Stomach (tissue), 9 donors: ENCODE data around the gene NPHP4. TPM values are rescaled to one million over a fixed set of nuclear protein-coding genes. Genes with fewer than 3 reads are reported as not detected.
A peak's percentile ranks its signal among the peaks of the same experiment; 100 is the strongest.

Experiments
- DNase-seq, 2 donors: peaks; one replicate each; pipeline versions ENCODE4 v3.0.0 to v3.0.0-alpha.2; 2013 to 2019
- H3K27ac ChIP-seq, 5 donors: fragments of 200-600 bp in 4 of 5; sonication (generic) in 4 of 5; one replicate each; pipeline ENCODE4 v1.5.1; 2013 to 2019; ENCODE audit warnings: mild to moderate bottlenecking in 1 of 5, moderate library complexity in 1 of 5
- H3K27me3 ChIP-seq, 3 donors: fragments of 200-600 bp; sonication (generic); one replicate each; pipeline ENCODE4 v1.5.1; 2017 to 2019; ENCODE audit warnings: mixed run types in 1 of 3
- H3K36me3 ChIP-seq, 4 donors: fragments of 200-600 bp; sonication (generic); 1 replicate in 3 of 4; 2 replicates in 1 of 4; pipeline ENCODE4 v1.5.1; 2016 to 2019
- H3K4me1 ChIP-seq, 4 donors: fragments of 200-600 bp; sonication (generic); one replicate each; pipeline ENCODE4 v1.5.1; 2016 to 2019
- H3K4me3 ChIP-seq, 4 donors: fragments of 200-600 bp; sonication (generic) in 3 of 4; one replicate each; pipeline ENCODE4 v1.5.1; 2016 to 2019; ENCODE audit warnings: mild to moderate bottlenecking in 1 of 4
- H3K9me3 ChIP-seq, 4 donors: fragments of 200-600 bp; sonication (generic); one replicate each; pipeline ENCODE4 v1.5.1; 2016 to 2019
- EP300 ChIP-seq: sonication (generic); formaldehyde crosslinking; IDR thresholded peaks from one replicate; pipeline ENCODE4 v1.6.1; 2017; ENCODE audit warnings: antibody characterized with exemption
- POLR2A ChIP-seq, 4 donors: fragments of 450-650 bp; IDR thresholded peaks; one replicate each; pipeline ENCODE4 v1.6.1; 2016; ENCODE audit warnings: antibody characterized with exemption in 4 of 4, control low read depth in 2 of 4, mild to moderate bottlenecking in 1 of 4, moderate library complexity in 1 of 4
- POLR2AphosphoS5 ChIP-seq, 3 donors: sonication (generic); formaldehyde crosslinking; IDR thresholded peaks; one replicate each; pipeline ENCODE4 v1.6.1; 2016; ENCODE audit warnings: antibody characterized with exemption in 3 of 3
- WGBS, 5 donors: extraction: QIAGEN DNeasy Blood & Tissue Kit in 3 of 5; methylation state at CpG; one replicate each; pipeline versions ENCODE4 v1.1.5 to v1.1.7; 2013 to 2018; 5-methylcytosine and 5-hydroxymethylcytosine counted together
- intact Hi-C: fragments of 100-400 bp; cut with DNase I; formaldehyde crosslinking; loops from one replicate; pipeline ENCODE4 v1.15.1; 2023; ENCODE audit warnings: low total_unique reads
- polyA plus RNA-seq, 3 donors: library from polyadenylated mRNA; stranded (reverse); fragments of 200-250 nt; gene quantifications; one replicate each; pipeline ENCODE4 v1.2.3, GENCODE V29; 2013
- total RNA-seq, 5 donors: library from RNA; depleted of rRNA; stranded (reverse); fragments of >200 nt; gene quantifications; one replicate each; pipeline versions ENCODE4 v1.1.0 to v1.2.3, GENCODE V29; 2014 to 2016
- TF ChIP-seq, protein P1 (sequence below), 7 experiments: fragments of 450-650 bp in 4 of 7; fragments of 200-600 bp in 3 of 7; sonication (generic) in 3 of 7; IDR thresholded peaks; one replicate each; pipeline ENCODE4 v1.5.1; 2016 to 2019; ENCODE audit warnings: antibody characterized with exemption in 7 of 7, control low read depth in 2 of 7, mild to moderate bottlenecking in 1 of 7
- donor health status: healthy with polysubstance abuse.
- donor health status: Bipolar disorder and iron deficiency.
- donor health status: healthy.

The NPHP4 gene
- total and polyA plus RNA-seq, 8 donors, result 1.9 to 29.7 (median 7.3) TPM

DNA sequence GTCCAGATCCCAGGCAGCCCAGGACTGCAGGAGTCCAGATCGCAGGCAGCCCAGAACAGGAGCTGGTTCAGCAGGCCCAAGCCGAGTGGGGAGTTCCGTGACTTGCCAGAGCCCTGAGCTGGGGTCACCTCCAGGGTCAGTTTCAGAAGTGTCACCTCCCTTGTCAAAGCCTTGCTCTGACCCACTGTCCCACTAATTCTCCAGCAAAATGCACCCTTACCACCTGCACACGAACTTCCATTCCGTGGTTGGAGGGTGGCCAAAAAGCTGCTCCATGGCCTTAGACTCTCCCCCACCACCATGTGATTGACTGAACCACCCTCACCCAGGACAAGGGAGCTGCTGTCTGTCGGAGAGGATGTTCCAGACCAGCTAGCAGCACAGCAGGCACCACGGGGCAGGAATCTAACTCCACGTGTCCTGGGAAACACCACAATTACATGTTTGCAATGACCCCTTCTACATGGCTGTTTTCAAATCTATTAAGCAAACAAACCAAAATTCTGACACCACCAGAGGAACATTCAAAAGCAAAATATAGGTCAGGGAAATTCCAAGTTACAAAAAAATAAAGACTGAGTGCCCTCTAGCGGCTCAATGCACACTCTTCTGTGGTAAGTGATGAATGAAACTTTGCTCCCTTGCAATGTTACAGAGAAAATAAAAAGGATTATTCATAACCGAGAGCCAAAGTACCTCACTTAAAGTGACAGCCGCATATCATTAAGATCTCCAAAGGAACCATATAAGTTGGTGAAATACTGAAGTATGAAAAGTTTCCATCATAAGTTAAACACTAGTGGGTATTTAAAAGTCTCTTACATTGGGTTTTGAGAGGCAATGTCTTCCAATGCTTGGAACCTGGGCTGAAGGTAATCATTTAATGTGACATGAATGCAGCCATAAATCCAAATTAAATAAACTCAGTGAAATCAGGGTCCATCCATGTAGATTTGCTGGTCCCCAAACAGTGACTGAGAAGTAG, 76.3 kb downstream of the NPHP4 start:
- TF ChIP-seq POLR2AphosphoS5 (IDR thresholded peaks at IDR 0.05), result no peak
- TF ChIP-seq, protein P1, sequence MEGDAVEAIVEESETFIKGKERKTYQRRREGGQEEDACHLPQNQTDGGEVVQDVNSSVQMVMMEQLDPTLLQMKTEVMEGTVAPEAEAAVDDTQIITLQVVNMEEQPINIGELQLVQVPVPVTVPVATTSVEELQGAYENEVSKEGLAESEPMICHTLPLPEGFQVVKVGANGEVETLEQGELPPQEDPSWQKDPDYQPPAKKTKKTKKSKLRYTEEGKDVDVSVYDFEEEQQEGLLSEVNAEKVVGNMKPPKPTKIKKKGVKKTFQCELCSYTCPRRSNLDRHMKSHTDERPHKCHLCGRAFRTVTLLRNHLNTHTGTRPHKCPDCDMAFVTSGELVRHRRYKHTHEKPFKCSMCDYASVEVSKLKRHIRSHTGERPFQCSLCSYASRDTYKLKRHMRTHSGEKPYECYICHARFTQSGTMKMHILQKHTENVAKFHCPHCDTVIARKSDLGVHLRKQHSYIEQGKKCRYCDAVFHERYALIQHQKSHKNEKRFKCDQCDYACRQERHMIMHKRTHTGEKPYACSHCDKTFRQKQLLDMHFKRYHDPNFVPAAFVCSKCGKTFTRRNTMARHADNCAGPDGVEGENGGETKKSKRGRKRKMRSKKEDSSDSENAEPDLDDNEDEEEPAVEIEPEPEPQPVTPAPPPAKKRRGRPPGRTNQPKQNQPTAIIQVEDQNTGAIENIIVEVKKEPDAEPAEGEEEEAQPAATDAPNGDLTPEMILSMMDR (IDR thresholded peaks at IDR 0.05), result peak in 4 of 7 experiments; percentile 22 to 49 (median 45)
- WGBS, 5 donors, result 41 to 53% (median 47%) methylated on average over 11 of the region's 11 CpGs
- peak in 1 of 2 donors; percentile 71 for DNase-seq
- peaks cover 0 to 10% (median 4%) of the 10 kb centered on the region in 4 donors for H3K4me1 ChIP-seq
- intact Hi-C loops, result no loop called here
- no peaks in the 10 kb centered on the region for H3K27me3 ChIP-seq
- no peak overlapping the region for H3K4me3 ChIP-seq
- H3K27ac ChIP-seq, result no peak overlapping the region
- no peaks in the 10 kb centered on the region for H3K9me3 ChIP-seq
- H3K36me3 ChIP-seq, result peaks cover 0 to 6% (median 2%) of the 10 kb centered on the region in 4 donors

DNA sequence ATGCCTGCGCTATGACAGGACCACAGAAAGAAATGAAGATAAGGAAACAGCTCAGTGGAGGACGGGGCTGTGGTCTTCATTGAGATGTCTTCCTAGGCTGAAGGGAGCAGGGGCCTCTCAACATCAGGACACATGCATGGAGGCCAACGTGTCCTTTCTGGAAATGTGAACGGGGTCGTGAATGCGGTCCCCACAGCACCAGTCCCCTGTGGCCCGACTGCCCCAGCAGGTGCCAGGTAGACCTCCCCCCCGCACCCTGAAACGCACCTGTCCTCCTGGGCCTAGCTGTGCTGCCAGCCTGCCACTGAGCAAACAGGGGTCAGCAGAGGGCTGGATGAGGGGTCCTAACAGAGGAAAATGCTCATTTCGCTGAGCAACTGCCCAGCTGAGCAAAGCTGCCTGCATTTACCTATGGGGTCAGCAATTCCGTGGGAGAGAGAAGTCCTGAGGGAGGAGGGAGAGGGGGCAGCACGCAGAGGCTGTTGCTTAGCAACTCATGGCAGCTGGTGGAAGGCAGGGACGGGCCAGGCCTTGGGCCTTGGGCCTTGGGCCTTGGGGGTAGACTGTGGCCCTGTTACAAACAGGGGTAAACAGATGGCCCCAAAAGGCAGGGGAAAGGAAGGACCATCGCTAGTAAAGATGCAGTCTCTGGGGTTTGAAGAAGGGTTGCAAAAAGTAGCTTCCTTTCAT, 77.4 kb downstream of the NPHP4 start:
- no peak overlapping the region for H3K4me3 ChIP-seq
- TF ChIP-seq POLR2AphosphoS5 (IDR thresholded peaks at IDR 0.05), result no peak
- TF ChIP-seq, protein P1 (IDR thresholded peaks at IDR 0.05), result no peak
- TF ChIP-seq EP300, result no peak
- no peak for TF ChIP-seq POLR2A (IDR thresholded peaks at IDR 0.05)
- DNase-seq, result no peak
- H3K36me3 ChIP-seq, result peaks cover 0 to 6% (median 2%) of the 10 kb centered on the region in 4 donors
- H3K4me1 ChIP-seq, result peaks cover 0 to 10% (median 4%) of the 10 kb centered on the region in 4 donors
- 81 to 92% (median 86%) methylated on average over 11 to 14 of the region's 14 CpGs for WGBS, 5 donors
- H3K27ac ChIP-seq, result no peak overlapping the region
- H3K27me3 ChIP-seq, result no peaks in the 10 kb centered on the region
- H3K9me3 ChIP-seq, result no peaks in the 10 kb centered on the region
- intact Hi-C loops, result no loop called here

DNA sequence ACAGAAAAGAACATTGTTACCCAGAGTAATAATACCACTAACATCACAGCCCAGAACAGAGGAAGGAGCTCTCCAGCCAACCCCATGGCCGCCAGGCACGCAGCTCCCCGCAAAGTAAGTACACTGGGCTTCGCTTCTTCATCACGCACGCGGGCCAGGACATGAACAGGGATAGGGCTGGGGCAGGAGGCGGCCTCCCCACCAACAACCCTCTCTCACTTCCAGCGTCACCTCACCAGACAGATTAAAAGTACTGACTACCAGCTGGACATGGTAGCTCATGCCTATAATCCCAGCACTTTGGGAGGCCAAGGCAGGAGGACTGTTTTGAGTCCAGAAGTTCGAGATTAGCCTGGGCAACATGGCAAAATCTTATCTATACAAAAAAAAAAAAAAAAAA, 78.3 kb downstream of the NPHP4 start:
- no peak for TF ChIP-seq POLR2AphosphoS5 (IDR thresholded peaks at IDR 0.05)
- TF ChIP-seq POLR2A (IDR thresholded peaks at IDR 0.05), result no peak
- TF ChIP-seq EP300, result no peak
- TF ChIP-seq, protein P1 (IDR thresholded peaks at IDR 0.05), result no peak
- Histone ChIP-seq H3K4me1 (peaks cover 0 to 10% (median 4%) of the 10 kb centered on the region in 4 donors), H3K27me3 (no peaks in the 10 kb centered on the region), H3K27ac (no peak overlapping the region), H3K4me3 (no peak overlapping the region), H3K36me3 (peaks cover 0 to 12% (median 3%) of the 10 kb centered on the region in 4 donors), H3K9me3 (no peaks in the 10 kb centered on the region)
- no peak for DNase-seq
- 92 to 98% (median 96%) methylated on average over 8 to 10 of the region's 10 CpGs for WGBS, 5 donors
- intact Hi-C loops, result no loop called here

DNA sequence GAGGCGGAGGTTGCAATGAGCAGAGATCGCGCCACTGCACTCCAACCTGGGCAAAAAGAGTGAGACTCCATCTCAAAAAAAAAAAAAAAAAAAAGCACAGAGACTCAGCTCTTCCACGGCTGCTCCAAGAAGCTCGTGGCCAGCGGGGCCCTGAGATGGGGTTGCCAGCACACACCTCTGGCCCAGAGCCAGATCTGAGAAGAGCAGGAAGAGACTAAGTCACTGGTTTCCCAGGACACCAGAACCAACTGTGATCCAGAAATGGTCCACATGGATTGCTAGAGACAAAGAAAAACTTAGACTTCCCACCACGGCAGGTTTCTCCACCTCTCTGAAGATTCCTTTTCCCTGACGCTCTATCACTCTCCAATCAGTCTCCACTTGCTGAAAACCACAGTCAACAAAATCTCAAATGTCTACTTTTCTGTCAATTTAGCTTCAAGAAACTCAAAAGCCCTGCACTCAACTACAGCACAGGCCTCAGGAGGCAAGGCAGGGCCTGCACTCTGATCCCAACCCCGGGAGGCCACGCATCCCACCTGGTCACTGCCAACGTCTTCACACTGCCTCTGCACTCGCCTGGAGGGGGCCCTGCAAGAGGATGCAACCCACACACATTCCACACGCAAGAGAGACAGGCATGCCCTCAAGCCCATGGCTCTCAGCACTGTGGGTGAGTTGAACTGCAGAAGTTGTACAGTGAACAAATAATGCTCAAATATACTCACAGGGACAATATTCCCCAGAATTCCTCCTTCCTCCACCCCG, 79.0 kb downstream of the NPHP4 start:
- Histone ChIP-seq H3K36me3 (peaks cover 0 to 18% (median 6%) of the 10 kb centered on the region in 4 donors), H3K27ac (no peak overlapping the region), H3K9me3 (no peaks in the 10 kb centered on the region), H3K4me3 (no peak overlapping the region), H3K27me3 (no peaks in the 10 kb centered on the region), H3K4me1 (peaks cover 0 to 10% (median 4%) of the 10 kb centered on the region in 4 donors)
- TF ChIP-seq EP300, result no peak
- TF ChIP-seq, protein P1 (IDR thresholded peaks at IDR 0.05), result no peak
- TF ChIP-seq POLR2A (IDR thresholded peaks at IDR 0.05), result no peak
- TF ChIP-seq POLR2AphosphoS5 (IDR thresholded peaks at IDR 0.05), result no peak
- DNase-seq, result no peak
- intact Hi-C loops, result no loop called here
- WGBS, 5 donors, result 88 to 92% (median 91%) methylated on average over 14 of the region's 14 CpGs
